ENCODE measurements around the gene RNF10.

Gene RNF10

DNA sequence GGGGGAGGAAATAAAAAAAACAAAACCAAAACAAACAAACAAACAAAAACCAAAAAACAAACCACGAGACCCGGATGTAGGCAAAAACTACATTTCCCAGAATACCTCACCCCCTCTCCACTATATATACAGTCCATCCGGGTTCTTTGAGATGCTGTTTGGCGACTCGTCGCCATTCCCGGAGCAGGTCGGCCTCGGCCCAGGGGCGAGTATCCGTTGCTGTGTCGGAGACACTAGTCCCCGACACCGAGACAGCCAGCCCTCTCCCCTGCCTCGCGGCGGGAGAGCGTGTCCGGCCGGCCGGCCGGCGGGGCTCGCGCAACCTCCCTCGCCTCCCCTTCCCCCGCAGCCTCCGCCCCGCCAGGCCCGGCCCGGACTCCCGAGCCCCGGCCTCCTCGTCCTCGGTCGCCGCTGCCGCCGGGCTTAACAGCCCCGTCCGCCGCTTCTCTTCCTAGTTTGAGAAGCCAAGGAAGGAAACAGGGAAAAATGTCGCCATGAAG, at the start of gene RNF10:
TSS of gene RNF10 (plus strand) at position 154 of the 500 bp plus-strand sequence. CDS start 456 bp downstream, outside the sequence.
- TF ChIP-seq, protein P1, sequence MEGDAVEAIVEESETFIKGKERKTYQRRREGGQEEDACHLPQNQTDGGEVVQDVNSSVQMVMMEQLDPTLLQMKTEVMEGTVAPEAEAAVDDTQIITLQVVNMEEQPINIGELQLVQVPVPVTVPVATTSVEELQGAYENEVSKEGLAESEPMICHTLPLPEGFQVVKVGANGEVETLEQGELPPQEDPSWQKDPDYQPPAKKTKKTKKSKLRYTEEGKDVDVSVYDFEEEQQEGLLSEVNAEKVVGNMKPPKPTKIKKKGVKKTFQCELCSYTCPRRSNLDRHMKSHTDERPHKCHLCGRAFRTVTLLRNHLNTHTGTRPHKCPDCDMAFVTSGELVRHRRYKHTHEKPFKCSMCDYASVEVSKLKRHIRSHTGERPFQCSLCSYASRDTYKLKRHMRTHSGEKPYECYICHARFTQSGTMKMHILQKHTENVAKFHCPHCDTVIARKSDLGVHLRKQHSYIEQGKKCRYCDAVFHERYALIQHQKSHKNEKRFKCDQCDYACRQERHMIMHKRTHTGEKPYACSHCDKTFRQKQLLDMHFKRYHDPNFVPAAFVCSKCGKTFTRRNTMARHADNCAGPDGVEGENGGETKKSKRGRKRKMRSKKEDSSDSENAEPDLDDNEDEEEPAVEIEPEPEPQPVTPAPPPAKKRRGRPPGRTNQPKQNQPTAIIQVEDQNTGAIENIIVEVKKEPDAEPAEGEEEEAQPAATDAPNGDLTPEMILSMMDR (IDR thresholded peaks at IDR 0.05), result no peak

DNA sequence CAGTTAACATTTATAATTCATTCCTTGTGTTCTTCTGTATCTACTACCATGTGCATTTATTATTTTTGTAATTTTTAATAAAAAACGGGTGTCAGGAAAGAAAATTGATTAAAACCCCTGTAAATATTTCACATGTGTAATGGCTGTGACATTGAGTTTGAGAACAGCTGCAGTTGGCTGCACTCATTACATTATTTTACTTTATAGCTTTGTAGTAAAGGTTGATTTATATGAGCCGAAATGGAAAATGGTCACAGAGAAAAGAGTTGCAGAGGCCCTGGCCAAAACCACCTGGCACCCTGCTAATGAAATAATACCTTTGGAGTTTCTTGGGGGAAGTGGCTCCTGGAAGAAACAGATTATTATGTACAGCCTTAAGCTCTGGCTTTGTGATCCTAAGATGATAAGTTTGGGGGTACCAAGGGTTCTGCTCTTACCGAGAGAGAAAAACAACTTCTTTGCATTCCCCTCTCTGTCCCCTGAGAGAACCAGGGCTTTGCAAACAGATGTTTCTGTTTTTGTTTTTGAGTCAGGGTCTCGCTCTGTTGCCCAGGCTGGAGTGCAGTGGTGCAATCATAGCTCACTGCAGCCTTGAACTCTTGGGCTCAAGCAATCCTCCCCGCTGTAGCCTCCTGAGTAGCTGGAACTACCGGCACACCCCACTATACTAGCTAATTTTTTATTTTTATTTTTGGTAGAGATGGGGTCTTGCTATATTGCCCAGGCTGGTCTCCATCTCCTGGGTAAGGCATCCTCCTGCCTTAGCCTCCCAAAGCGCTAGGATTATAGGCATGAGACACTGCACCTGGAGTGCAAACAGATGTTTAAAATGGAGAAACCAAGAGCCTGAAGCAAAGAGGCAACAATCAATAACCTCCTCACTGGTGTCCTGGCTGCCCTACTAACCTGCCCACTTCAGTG, 47.9 kb upstream of the RNF10 start:
- TF ChIP-seq, protein P1 (IDR thresholded peaks at IDR 0.05), result no peak

DNA sequence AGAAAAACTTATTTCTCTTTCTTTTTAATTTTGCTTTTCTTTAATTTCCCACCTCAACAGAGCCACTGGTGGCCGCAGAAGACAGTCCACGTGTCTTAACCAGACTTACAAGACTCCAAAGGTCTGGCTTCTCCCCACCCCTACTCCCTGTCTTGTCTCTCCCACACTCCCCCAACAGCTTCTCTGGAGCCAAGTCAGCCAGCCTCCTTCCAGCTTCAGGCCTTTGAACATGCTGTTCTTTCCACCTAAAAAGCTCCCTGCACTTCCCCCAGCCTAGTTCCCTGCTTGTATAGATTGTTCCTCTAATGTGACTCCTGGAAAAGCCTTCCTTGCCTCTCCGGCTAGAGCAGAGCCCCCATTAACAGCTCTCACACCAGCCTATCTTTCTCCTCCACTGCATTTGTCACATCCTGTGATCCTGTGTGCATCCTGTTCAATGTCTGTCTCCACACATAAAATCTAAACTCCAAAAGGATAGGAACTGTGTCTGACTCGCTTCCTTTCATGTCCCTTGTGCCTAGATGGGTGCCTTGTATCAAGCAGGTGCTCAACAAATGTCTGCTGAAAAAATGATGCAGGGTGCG, 46.0 kb upstream of the RNF10 start:
- TF ChIP-seq, protein P1 (IDR thresholded peaks at IDR 0.05), result no peak

DNA sequence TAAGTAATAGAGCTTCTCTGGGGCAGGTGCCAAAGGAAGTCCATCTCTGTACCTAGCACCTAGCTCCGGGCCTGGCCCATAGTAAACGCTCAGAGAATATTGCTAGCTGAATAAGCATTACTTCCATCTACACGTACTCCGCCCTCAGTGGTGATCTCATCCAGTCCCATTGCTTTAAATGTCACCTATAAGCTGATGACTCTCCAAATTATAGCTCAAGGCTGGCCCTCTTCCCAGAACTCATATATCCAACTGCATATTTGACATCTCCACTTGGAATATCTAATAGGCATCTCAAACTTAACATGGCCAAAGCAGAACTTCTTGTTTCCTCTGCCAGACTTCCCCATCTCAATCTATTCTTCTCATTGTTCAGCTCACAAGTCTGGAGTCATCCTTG, 45.1 kb upstream of the RNF10 start:
- TF ChIP-seq, protein P1 (IDR thresholded peaks at IDR 0.05), result no peak

DNA sequence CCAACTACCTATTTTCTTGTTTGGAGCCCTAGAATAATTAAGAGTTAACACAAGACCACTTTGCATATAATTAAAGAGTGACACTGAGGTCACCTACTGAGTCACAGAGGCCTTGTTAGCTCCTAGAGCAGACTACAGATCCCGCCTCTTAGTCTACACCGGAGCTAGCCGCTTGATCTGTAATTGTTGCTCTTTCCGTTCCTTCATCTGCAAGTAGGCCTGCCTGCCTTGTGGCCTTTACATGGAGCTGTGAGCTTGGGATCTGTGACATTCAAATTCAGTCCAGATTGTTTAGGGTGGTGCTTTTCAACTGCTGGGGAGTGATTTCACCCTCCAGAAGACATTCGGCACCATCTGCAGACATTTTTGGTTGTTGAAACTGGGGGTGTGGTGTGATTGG, 43.8 kb upstream of the RNF10 start:
- TF ChIP-seq, protein P1 (IDR thresholded peaks at IDR 0.05), result no peak

DNA sequence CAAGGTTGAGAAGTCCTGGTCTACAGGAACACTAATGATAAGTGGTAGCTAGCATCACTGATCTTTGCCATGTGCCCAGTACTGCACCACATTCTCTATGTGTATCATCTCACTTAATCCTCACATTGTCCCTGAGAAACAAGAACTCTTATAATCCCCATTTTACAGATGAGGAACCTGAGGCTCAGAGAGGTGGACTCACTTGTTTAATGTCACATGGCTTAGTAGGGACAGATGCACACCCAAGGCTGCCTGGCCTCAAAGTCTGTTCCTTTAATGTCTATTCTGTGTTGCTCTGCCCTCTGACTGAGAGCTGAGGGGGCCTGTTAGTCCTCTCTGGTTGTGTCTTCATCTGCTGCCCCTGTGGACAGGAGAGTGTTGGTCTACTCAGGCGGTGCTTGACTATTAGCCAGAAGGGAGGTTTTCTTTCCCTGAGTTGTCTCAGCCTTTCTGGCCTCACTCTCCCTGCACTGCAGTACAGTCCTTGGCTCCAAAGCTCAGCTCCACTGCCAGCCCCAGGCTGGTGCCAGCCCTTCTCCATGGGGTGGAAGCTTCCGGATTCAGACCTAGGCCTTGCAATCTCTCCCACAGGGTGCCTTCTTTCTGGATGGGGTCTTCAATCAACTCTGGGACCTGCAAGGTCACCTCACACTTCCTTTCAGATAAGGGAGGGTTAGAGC, 43.2 kb upstream of the RNF10 start:
- TF ChIP-seq, protein P1 (IDR thresholded peaks at IDR 0.05), result no peak

DNA sequence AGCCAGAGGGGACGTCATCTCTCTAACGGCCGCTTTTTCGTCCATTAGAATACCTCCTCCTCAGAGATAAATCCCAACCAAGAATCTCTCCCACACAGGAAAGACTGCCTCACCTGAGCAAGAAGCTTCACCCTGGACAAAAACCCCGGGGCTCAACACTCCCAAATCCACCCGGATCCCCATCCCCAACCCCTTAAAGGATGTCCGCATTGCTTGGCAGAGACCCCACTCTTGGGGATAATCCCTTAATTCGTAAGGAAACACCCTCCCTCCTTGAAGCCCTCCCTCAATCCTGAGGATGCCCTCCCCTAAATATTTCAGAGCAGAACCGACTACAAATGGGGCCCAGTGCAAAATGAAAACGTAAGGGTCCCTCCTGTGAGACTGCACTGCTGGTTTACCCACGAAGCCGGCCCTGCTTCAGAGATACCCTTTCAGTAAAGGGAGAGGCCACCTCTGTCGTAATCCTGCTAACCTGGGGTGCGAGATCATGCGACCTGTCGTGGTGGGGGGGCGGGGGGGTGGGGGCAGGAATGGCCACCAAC, 38.9 kb upstream of the RNF10 start:
- TF ChIP-seq, protein P1 (IDR thresholded peaks at IDR 0.05), result no peak
